ENCODE results near the gene OR10T2.
"Not testable (repeated sequence)": the region's sequence is repeated elsewhere in the genome, so short reads cannot be mapped to it uniquely, and the experiment has no call there.

The OR10T2 gene

GRCh38 chr1:158414651-158415345 lies 15.5 kb upstream of the OR10T2 start:
- Histone ChIP-seq H3K27ac (no peak overlapping the region), H3K9ac (ENCODE audit: insufficient read length) (no peak overlapping the region), H3K4me3 (no peak overlapping the region), H3K36me3 (ENCODE audit: insufficient read depth, low read length) (no peaks in the 10 kb centered on the region), H3K9me3 (ENCODE audit: low read depth, low read length) (no peaks in the 10 kb centered on the region)
- TF ChIP-seq POLR2AphosphoS5 (IDR thresholded peaks at IDR 0.05; ENCODE audit: borderline replicate concordance, low read depth, low read length) (no peak), FOXP2 (optimal IDR thresholded peaks at IDR 0.05; ENCODE audit: control extremely low read depth, extremely low read length, insufficient read depth) (no peak)
- no peak for DNase-seq (ENCODE audit: low read depth, low spot score)

- no peaks in the 10 kb centered on the region for H3K9me3 ChIP-seq (ENCODE audit: low read depth, low read length)
- no peaks in the 10 kb centered on the region for H3K36me3 ChIP-seq (ENCODE audit: insufficient read depth, low read length)
- TF ChIP-seq EZH2 (IDR thresholded peaks at IDR 0.05) (no peak), FOXP2 (optimal IDR thresholded peaks at IDR 0.05; ENCODE audit: control extremely low read depth, extremely low read length, insufficient read depth) (no peak), POLR2AphosphoS5 (IDR thresholded peaks at IDR 0.05; ENCODE audit: borderline replicate concordance, low read depth, low read length) (no peak)
- H3K9ac ChIP-seq (ENCODE audit: insufficient read length), result no peak overlapping the region
- no peak overlapping the region for H3K27ac ChIP-seq
- no peak overlapping the region for H3K4me3 ChIP-seq
- DNase-seq (ENCODE audit: low read depth, low spot score), result no peak
These were observed 7.8 kb upstream of the OR10T2 start for GRCh38 chr1:158407092-158407491.

- H3K4me3 ChIP-seq, result no peak overlapping the region
- no peak overlapping the region for H3K9ac ChIP-seq (ENCODE audit: insufficient read length)
- no peaks in the 10 kb centered on the region for H3K9me3 ChIP-seq (ENCODE audit: low read depth, low read length)
- no peaks in the 10 kb centered on the region for H3K36me3 ChIP-seq (ENCODE audit: insufficient read depth, low read length)
- no peak overlapping the region for H3K27ac ChIP-seq
- DNase-seq (ENCODE audit: low read depth, low spot score), result no peak
- TF ChIP-seq POLR2AphosphoS5 (IDR thresholded peaks at IDR 0.05; ENCODE audit: borderline replicate concordance, low read depth, low read length) (no peak), EZH2 (IDR thresholded peaks at IDR 0.05) (no peak), FOXP2 (optimal IDR thresholded peaks at IDR 0.05; ENCODE audit: control extremely low read depth, extremely low read length, insufficient read depth) (no peak)
These were observed 1.6 kb upstream of the OR10T2 start for GRCh38 chr1:158400871-158401270.

GRCh38 chr1:158396646-158397045 lies 2.6 kb downstream of the OR10T2 start:
- DNase-seq (ENCODE audit: low read depth, low spot score), result no peak

GRCh38 chr1:158393476-158393875 lies 5.8 kb downstream of the OR10T2 start:
- H3K9ac ChIP-seq (ENCODE audit: insufficient read length), result no peak overlapping the region
- no peak for DNase-seq (ENCODE audit: low read depth, low spot score)
- H3K4me3 ChIP-seq, result no peak overlapping the region
- TF ChIP-seq POLR2AphosphoS5 (IDR thresholded peaks at IDR 0.05; ENCODE audit: borderline replicate concordance, low read depth, low read length), result no peak
- no peak for TF ChIP-seq FOXP2 (optimal IDR thresholded peaks at IDR 0.05; ENCODE audit: control extremely low read depth, extremely low read length, insufficient read depth)
- TF ChIP-seq EZH2 (IDR thresholded peaks at IDR 0.05), result no peak
- H3K27ac ChIP-seq, result no peak overlapping the region
- no peaks in the 10 kb centered on the region for H3K36me3 ChIP-seq (ENCODE audit: insufficient read depth, low read length)
- no peaks in the 10 kb centered on the region for H3K9me3 ChIP-seq (ENCODE audit: low read depth, low read length)

More at GRCh38 chr1:158396646-158397045, 2.6 kb downstream of the OR10T2 start:
- no peaks in the 10 kb centered on the region for H3K9me3 ChIP-seq (ENCODE audit: low read depth, low read length)
- no peaks in the 10 kb centered on the region for H3K36me3 ChIP-seq (ENCODE audit: insufficient read depth, low read length)
- H3K27ac ChIP-seq, result no peak overlapping the region
- no peak overlapping the region for H3K4me3 ChIP-seq
- H3K9ac ChIP-seq (ENCODE audit: insufficient read length), result no peak overlapping the region
- TF ChIP-seq FOXP2 (optimal IDR thresholded peaks at IDR 0.05; ENCODE audit: control extremely low read depth, extremely low read length, insufficient read depth) (no peak), EZH2 (IDR thresholded peaks at IDR 0.05) (no peak), POLR2AphosphoS5 (IDR thresholded peaks at IDR 0.05; ENCODE audit: borderline replicate concordance, low read depth, low read length) (no peak)

GRCh38 chr1:158391099-158391498 lies 8.2 kb downstream of the OR10T2 start:
- H3K9ac ChIP-seq (ENCODE audit: insufficient read length), result no peak overlapping the region
- DNase-seq (ENCODE audit: low read depth, low spot score), result no peak
- TF ChIP-seq POLR2AphosphoS5 (IDR thresholded peaks at IDR 0.05; ENCODE audit: borderline replicate concordance, low read depth, low read length) (no peak), EZH2 (IDR thresholded peaks at IDR 0.05) (no peak), FOXP2 (optimal IDR thresholded peaks at IDR 0.05; ENCODE audit: control extremely low read depth, extremely low read length, insufficient read depth) (no peak)
- no peak overlapping the region for H3K27ac ChIP-seq
- no peak overlapping the region for H3K4me3 ChIP-seq
- no peaks in the 10 kb centered on the region for H3K36me3 ChIP-seq (ENCODE audit: insufficient read depth, low read length)
- no peaks in the 10 kb centered on the region for H3K9me3 ChIP-seq (ENCODE audit: low read depth, low read length)

GRCh38 chr1:158390331-158390730 lies 8.9 kb downstream of the OR10T2 start:
- Histone ChIP-seq H3K9me3 (ENCODE audit: low read depth, low read length) (no peaks in the 10 kb centered on the region), H3K27ac (no peak overlapping the region), H3K9ac (ENCODE audit: insufficient read length) (no peak overlapping the region), H3K36me3 (ENCODE audit: insufficient read depth, low read length) (no peaks in the 10 kb centered on the region), H3K4me3 (no peak overlapping the region)
- no peak for DNase-seq (ENCODE audit: low read depth, low spot score)
- TF ChIP-seq FOXP2 (optimal IDR thresholded peaks at IDR 0.05; ENCODE audit: control extremely low read depth, extremely low read length, insufficient read depth) (no peak), EZH2 (IDR thresholded peaks at IDR 0.05) (no peak), POLR2AphosphoS5 (IDR thresholded peaks at IDR 0.05; ENCODE audit: borderline replicate concordance, low read depth, low read length) (no peak)

- no peak overlapping the region for H3K27ac ChIP-seq
- no peak for TF ChIP-seq FOXP2 (optimal IDR thresholded peaks at IDR 0.05; ENCODE audit: control extremely low read depth, extremely low read length, insufficient read depth)
- no peaks in the 10 kb centered on the region for H3K36me3 ChIP-seq (ENCODE audit: insufficient read depth, low read length)
- H3K9ac ChIP-seq (ENCODE audit: insufficient read length), result no peak overlapping the region
- H3K9me3 ChIP-seq (ENCODE audit: low read depth, low read length), result no peaks in the 10 kb centered on the region
- no peak overlapping the region for H3K4me3 ChIP-seq
- no peak for DNase-seq (ENCODE audit: low read depth, low spot score)
These were observed 24.4 kb downstream of the OR10T2 start for GRCh38 chr1:158374860-158375259.

GRCh38 chr1:158374101-158374500 lies 25.2 kb downstream of the OR10T2 start:
- not testable (repeated sequence) for H3K9ac ChIP-seq (ENCODE audit: insufficient read length); DNase-seq (ENCODE audit: low read depth, low spot score); H3K4me3 ChIP-seq; H3K27ac ChIP-seq; H3K36me3 ChIP-seq (ENCODE audit: insufficient read depth, low read length); H3K9me3 ChIP-seq (ENCODE audit: low read depth, low read length)

All from SK-N-MC (cell line).